Stimulated activated CD8-positive, alpha-beta memory T cell treated with anti-CD3 and anti-CD28 coated beads, Interleukin-15, amount 100 ng/mL, for 1 hour (primary cell): ENCODE measurements around the gene ZNF354C.
"Not testable (repeated sequence)": the region's sequence is repeated elsewhere in the genome, so short reads cannot be mapped to it uniquely, and the experiment has no call there.

ENCODE experiments used
- DNase-seq: peaks from one replicate; pipeline ENCODE4 v3.0.0-alpha.2; 2020; ENCODE audit warnings: low read depth

The ZNF354C gene

GRCh38 chr5:179060116-179061008, at the start of gene ZNF354C:
Gene ZNF354C (plus strand): TSS chr5:179060373. CDS start chr5:179062069, 1,696 bp downstream.
- DNase-seq = peak; percentile 71

GRCh38 chr5:179023528-179024189, 36.5 kb upstream of the ZNF354C start, which contains the start of gene ZNF879:
Gene ZNF879 (plus strand): TSS chr5:179023804. CDS start chr5:179025005, 1,201 bp downstream.
- DNase-seq = peak; percentile 85

- no peak for DNase-seq
Measured at GRCh38 chr5:179033004-179033580, 27.1 kb upstream of the ZNF354C start.

- no peak for DNase-seq
Measured at GRCh38 chr5:179044765-179045164, 15.4 kb upstream of the ZNF354C start.

- no peak for DNase-seq
Measured at GRCh38 chr5:179051784-179052183, 8.4 kb upstream of the ZNF354C start.

GRCh38 chr5:179054036-179054785, 6.0 kb upstream of the ZNF354C start:
- no peak for DNase-seq

- no peak for DNase-seq
Measured at GRCh38 chr5:179054876-179055275, 5.3 kb upstream of the ZNF354C start.

- DNase-seq = no peak
Measured at GRCh38 chr5:179055436-179055835, 4.7 kb upstream of the ZNF354C start.

- no peak for DNase-seq
Measured at GRCh38 chr5:179055841-179056240, 4.3 kb upstream of the ZNF354C start.

GRCh38 chr5:179061025-179061424, 852 bp downstream of the ZNF354C start:
- no peak for DNase-seq

GRCh38 chr5:179065703-179066102, 5.5 kb downstream of the ZNF354C start:
- DNase-seq = no peak

- DNase-seq = no peak
Measured at GRCh38 chr5:179079165-179079987, 19.2 kb downstream of the ZNF354C start.

- DNase-seq = no peak
Measured at GRCh38 chr5:179080724-179081123, 20.6 kb downstream of the ZNF354C start.

- DNase-seq = no peak
Measured at GRCh38 chr5:179089502-179089901, 29.3 kb downstream of the ZNF354C start.

- not testable (repeated sequence) for DNase-seq
Measured at GRCh38 chr5:179101282-179101681, 41.1 kb downstream of the ZNF354C start.

- DNase-seq = no peak
Measured at GRCh38 chr5:179110528-179110927, 50.4 kb downstream of the ZNF354C start.

- no peak for DNase-seq
Measured at GRCh38 chr5:179111267-179112207, 51.4 kb downstream of the ZNF354C start.

GRCh38 chr5:179112469-179113142, 52.4 kb downstream of the ZNF354C start:
- DNase-seq = no peak

- DNase-seq = no peak
Measured at GRCh38 chr5:179113143-179113530, 53.0 kb downstream of the ZNF354C start.
